Measurements from ENCODE around the gene PABPN1. TPM values are rescaled to one million over a fixed set of nuclear protein-coding genes. Genes with fewer than 3 reads are reported as not detected.

The PABPN1 gene
- 92.3 TPM for total RNA-seq

GRCh38 chr14:23320584-23321571 is at the start of gene PABPN1:
Gene PABPN1, plus strand, starts transcription at chr14:23321457. Its CDS starts 13 bp downstream, at chr14:23321470.

GRCh38 chr14:23286020-23286901 is 35.0 kb upstream of the PABPN1 start, which contains the start of gene HOMEZ:
Gene HOMEZ, minus strand, starts transcription at chr14:23286132. Its CDS starts 180 bp downstream, at chr14:23285952.

GRCh38 chr14:23302290-23303225 is 18.7 kb upstream of the PABPN1 start, which contains the start of gene PPP1R3E:
Gene PPP1R3E, minus strand, starts transcription at chr14:23302859. Its CDS starts 283 bp downstream, at chr14:23302576.

GRCh38 chr14:23306412-23307145 is 14.7 kb upstream of the PABPN1 start, which contains the start of gene BCL2L2:
Gene BCL2L2, plus strand, starts transcription at chr14:23306833. Its CDS starts 935 bp downstream, at chr14:23307768.

GRCh38 chr14:23352506-23353432 is 31.5 kb downstream of the PABPN1 start, which contains the start of gene SLC22A17:
Gene SLC22A17, minus strand, starts transcription at chr14:23352887.

DNA sequence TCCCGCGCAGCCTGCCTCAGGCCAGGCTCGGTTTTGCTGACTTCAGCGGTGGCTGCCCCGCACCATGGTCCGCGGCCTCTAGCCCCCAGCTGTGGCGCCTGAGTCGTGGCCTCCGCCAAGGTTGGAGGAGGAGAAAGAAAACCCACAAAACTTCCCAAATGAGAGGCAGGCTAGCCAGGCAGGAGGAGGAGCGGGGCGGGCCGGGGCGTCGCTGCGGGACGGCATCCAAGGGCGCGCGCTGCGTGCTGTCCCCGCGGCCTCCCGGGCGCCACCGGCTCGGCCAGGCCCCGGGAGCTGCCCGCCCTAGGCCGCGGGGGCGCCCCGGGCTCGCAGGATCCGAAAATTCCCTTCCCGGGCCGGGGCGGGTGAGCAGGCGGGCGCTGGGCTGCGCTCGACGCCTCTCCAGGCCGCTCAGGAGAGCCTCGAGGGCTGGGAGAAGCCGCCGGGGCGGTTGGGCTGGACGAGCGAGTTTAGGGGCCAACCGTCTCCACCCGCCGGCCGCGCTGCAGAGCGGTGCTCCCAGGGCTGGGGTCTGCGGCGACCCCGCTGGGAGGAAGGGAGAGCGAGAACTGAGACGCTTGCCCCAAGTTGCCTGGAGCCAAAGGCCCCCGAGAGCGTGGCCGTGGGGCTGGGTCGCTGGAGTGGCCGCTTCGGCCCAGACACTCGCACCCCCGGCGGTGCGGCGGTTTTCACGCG is 43.9 kb downstream of the PABPN1 start, which contains the start of gene EFS:
Gene EFS (minus strand): TSS at position 137 of the 696 bp plus-strand sequence. CDS start 147 bp downstream, outside the sequence.

DNA sequence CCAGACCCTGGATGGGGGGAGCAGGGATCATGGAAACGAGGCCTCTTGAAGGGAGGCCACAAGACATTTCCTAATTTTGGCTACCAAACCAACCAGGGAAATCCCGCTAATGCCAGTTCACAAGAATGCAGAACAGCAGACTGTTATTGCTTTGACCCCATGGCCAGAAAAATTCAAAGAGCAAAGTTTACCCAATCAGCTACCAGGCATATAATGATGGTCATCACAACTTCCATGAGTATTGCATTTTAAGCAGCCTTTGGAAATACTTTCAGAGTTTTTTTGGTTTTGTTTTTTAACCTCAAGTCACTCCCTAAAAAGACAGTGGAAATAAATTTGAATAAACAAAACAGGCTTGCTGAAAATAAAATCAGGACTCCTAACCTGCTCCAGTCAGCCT is 51.3 kb downstream of the PABPN1 start, which contains the start of gene IL25:
Gene IL25 (plus strand): TSS at position 301 of the 400 bp plus-strand sequence.

Other genes with a start within 250 kb of the PABPN1 start
- gene ACIN1, start 226.3 kb upstream of the PABPN1 start, total RNA-seq = 91.8 TPM
- gene C14orf119, start 226.0 kb upstream of the PABPN1 start, total RNA-seq = 22.1 TPM
- not detected for gene CIROP, start 216.5 kb upstream of the PABPN1 start, total RNA-seq
- gene CEBPE, start 202.2 kb upstream of the PABPN1 start, total RNA-seq = not detected
- 14.8 TPM for gene SLC7A8, start 137.8 kb upstream of the PABPN1 start, total RNA-seq
- not detected for gene RNF212B, start 83.5 kb upstream of the PABPN1 start, total RNA-seq
- gene HOMEZ, start 35.3 kb upstream of the PABPN1 start, total RNA-seq = 4.6 TPM
- 10.4 TPM for gene PPP1R3E, start 18.6 kb upstream of the PABPN1 start, total RNA-seq
- 21.9 TPM for gene BCL2L2, start 14.6 kb upstream of the PABPN1 start, total RNA-seq
- 389 TPM for gene SLC22A17, start 31.4 kb downstream of the PABPN1 start, total RNA-seq
- 9.7 TPM for gene EFS, start 43.7 kb downstream of the PABPN1 start, total RNA-seq
- gene IL25, start 51.4 kb downstream of the PABPN1 start, total RNA-seq = not detected
- 9.2 TPM for gene CMTM5, start 55.6 kb downstream of the PABPN1 start, total RNA-seq
- under 0.01 TPM for gene MYH6, start 86.8 kb downstream of the PABPN1 start, total RNA-seq
- 3.2 TPM for gene MYH7, start 114.2 kb downstream of the PABPN1 start, total RNA-seq
- gene NGDN, start 148.2 kb downstream of the PABPN1 start, total RNA-seq = 39.0 TPM
- 3.5 TPM for gene ZFHX2, start 230.3 kb downstream of the PABPN1 start, total RNA-seq
- gene THTPA, start 234.8 kb downstream of the PABPN1 start, total RNA-seq = 14.1 TPM
- 23.5 TPM for gene AP1G2, start 246.3 kb downstream of the PABPN1 start, total RNA-seq